Brain microvascular endothelial cell (primary cell): ENCODE results near the gene BCL2.

Experiments
- DNase-seq: peaks from one replicate; pipeline ENCODE4 v3.0.0-alpha.2; 2020
- H3K27ac ChIP-seq: fragments of 250-450 bp; sonication (Bioruptor Pico); 2 replicates; pipeline ENCODE4 v1.5.1; 2020; ENCODE audit warnings: mild to moderate bottlenecking, moderate library complexity
- H3K27me3 ChIP-seq: fragments of 250-450 bp; sonication (Bioruptor Pico); replicated peaks from 2 replicates; pipeline ENCODE4 v1.5.1; 2020; ENCODE audit warnings: mild to moderate bottlenecking
- H3K36me3 ChIP-seq: fragments of 250-450 bp; sonication (Bioruptor Pico); replicated peaks from 2 replicates; pipeline ENCODE4 v1.5.1; 2020; ENCODE audit warnings: mild to moderate bottlenecking
- H3K4me3 ChIP-seq: 2 replicates; pipeline ENCODE4 v1.5.1; 2011; ENCODE audit warnings: low read depth, mild to moderate bottlenecking, control low read depth, low read length, moderate library complexity
- CTCF ChIP-seq: IDR thresholded peaks from 2 replicates; pipeline ENCODE4 v1.5.1; 2011; ENCODE audit warnings: low read depth, mild to moderate bottlenecking, moderate library complexity, low read length, control low read depth, inconsistent platforms; ENCODE audit errors: missing control alignments
- in situ Hi-C: cut with HindIII; loops from 2 replicates; pipeline ENCODE4 v1.10.0; 2017; ENCODE audit warnings: low sequenced_read_pairs, low pct_ligation_motif_present

The BCL2 gene

GRCh38 chr18:63309422-63309821, 10.1 kb downstream of the BCL2 start:
- TF ChIP-seq CTCF: no peak
- no peak for DNase-seq
- in situ Hi-C loops: no loop called here
- no peaks in the 10 kb centered on the region for H3K36me3 ChIP-seq
- no peak overlapping the region for H3K27ac ChIP-seq
- no peak overlapping the region for H3K4me3 ChIP-seq
- no peaks in the 10 kb centered on the region for H3K27me3 ChIP-seq

- Histone ChIP-seq H3K4me3 (no peak overlapping the region), H3K27me3 (no peaks in the 10 kb centered on the region), H3K36me3 (no peaks in the 10 kb centered on the region), H3K27ac (no peak overlapping the region)
- no peak for DNase-seq
- TF ChIP-seq CTCF: no peak
- in situ Hi-C loops: no loop called here
These were observed 11.9 kb downstream of the BCL2 start for GRCh38 chr18:63307551-63308200.

GRCh38 chr18:63306819-63307550, 12.6 kb downstream of the BCL2 start:
- DNase-seq: no peak
- no peaks in the 10 kb centered on the region for H3K36me3 ChIP-seq
- in situ Hi-C loops: no loop called here
- no peaks in the 10 kb centered on the region for H3K27me3 ChIP-seq
- H3K4me3 ChIP-seq: no peak overlapping the region
- H3K27ac ChIP-seq: no peak overlapping the region
- no peak for TF ChIP-seq CTCF

- in situ Hi-C loops: no loop called here
- TF ChIP-seq CTCF: no peak
- Histone ChIP-seq H3K36me3 (no peaks in the 10 kb centered on the region), H3K27ac (no peak overlapping the region), H3K27me3 (no peaks in the 10 kb centered on the region), H3K4me3 (no peak overlapping the region)
- DNase-seq: no peak
These were observed 13.3 kb downstream of the BCL2 start for GRCh38 chr18:63306249-63306648.

- TF ChIP-seq CTCF: no peak
- H3K36me3 ChIP-seq: no peaks in the 10 kb centered on the region
- in situ Hi-C loops: no loop called here
- H3K27ac ChIP-seq: no peak overlapping the region
- H3K4me3 ChIP-seq: no peak overlapping the region
- no peak for DNase-seq
- H3K27me3 ChIP-seq: no peaks in the 10 kb centered on the region
These were observed 16.0 kb downstream of the BCL2 start for GRCh38 chr18:63303547-63303946.
